GM18502 (cell line): Measurements from ENCODE around the gene FGD1.
A peak's percentile ranks its signal among the peaks of the same experiment; 100 is the strongest.

Experiments
- ATAC-seq: cut with Tn5 transposase; IDR thresholded peaks from one replicate; pipeline ENCODE4 v1.9.1; 2021; ENCODE audit warnings: mild to moderate bottlenecking; ENCODE audit not compliant: unreplicated experiment, poor library complexity

Gene FGD1

DNA sequence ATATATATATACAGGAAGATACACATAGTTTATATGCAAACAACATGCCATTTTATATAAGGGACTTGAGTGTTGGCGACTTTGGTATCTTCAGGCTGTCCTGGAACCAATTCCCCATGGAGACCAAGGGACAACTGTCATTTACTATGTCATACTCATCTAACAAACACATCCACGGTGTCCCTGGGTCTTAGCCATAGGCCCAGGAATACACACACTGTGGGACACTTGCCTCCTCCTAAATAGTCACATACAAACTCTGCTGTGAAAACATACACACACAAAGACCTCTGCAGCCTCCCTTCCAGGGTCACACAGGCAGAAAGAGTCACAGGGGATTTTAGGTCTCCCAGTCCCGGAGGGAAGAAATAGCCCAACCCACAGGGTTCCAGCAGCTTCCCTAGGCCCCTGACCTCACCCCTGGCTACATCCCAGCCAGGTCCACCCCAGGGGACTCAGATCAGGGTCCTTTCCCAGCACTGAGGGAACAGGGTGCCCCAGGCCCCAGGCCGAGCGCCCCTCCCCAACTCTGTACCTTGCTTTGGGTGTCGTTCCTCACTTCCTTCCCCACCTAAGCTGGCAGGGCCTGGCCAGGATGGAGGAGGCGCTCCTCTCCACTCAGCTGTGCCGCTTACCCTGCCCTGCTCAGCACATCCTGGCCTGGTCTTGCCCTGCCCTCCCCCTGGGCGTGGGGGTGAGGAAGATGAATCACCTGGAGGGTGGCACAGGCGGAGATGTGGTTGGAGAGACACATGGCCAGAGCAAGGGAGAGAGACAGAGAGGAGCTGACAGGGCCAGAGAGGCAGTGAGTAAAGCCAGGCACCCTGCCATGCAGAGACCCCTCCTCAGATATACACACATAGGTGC is 21.8 kb downstream of the FGD1 start:
- ATAC-seq: no peak

DNA sequence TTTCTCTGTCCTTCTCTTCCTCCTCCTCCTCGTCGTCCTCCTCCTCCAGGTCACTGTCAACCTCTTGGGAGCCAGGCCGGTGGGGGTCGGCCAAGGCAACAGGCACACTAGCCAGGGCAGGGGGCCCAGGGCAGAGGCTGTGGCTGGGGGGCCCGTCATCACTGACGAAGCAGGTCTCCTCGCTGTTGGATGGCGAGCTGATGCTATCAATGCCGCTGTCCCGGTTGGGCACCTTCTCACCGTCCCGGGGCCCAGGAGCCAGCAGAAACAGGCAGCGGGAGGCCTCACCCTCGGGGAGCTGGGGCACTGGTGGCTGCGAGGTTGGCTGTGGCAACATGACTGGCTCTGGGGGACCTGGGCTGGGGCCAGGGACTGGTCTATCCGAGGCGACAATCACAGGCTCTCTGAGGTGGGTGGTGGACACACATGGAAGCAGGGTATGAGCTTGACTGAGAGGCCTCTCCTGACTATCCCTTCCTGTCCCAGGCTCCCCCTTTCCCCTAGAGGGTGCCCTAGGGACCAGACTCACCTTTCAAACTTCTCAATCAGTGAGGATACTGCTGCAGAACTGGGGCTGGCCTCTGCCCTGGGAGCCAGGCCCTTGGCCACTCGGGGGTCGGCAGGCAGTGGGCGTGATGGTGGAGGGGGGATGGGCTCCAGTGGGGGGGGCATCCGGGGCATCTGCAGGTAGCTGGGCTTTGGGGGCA is 25.8 kb downstream of the FGD1 start:
- ATAC-seq: no peak

DNA sequence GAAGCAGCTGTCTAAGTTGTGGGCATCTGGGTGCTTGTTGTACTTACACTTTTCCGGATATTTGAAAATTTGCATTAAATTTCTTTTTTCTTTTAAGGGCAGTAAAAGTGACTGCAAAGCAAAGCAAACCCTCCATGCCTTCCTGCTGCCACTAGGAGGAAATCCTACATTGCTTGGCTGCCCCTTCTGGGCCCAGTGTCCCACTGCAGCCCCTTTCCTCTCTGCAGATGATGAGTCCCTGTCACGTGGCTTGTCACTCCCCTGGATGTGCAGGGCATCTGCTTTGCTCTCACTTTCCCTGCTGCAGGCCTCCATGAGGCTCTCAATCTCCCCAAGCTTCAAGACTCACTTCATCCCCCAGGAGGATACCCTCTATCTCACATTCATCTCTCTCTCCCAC is 43.1 kb downstream of the FGD1 start:
- ATAC-seq: no peak

DNA sequence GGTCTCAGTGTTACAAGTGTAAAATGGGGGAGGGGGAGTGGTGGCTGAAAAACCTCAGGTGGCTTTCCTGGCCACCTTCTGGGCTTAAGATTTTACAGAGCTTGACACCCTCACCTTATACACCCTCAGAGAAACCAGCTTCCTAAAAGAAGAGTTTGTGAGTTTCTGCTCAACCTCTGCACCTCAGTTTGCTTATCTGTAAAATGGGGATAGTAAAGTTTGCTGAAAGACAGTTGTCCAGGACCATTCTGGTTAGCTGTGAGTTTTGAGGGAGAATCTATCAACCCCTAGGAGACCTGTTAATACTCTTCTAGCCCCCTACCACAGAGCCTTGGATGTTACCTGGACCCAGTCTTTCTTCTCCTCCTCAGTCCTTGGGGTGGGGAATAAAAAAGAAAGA is 46.1 kb downstream of the FGD1 start:
- no peak for ATAC-seq

DNA sequence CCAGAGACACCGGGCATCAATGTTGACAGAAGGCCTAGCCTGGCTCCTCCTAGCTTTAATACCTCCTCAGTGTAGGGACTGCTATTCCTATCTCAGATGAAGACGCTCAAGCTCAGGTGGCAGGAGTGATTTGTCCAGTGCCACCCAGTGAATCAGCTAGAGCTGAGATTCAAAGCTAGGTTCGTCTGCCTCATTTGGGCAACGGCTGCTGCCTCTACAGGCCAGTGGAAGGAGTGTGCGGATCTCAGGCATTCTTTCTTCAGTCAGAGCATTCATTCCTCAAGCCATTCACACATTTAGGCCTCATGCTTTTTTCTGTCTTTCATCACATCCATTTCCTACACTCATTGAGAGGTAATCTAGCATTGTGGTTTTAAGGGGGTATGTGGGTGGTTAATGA is 48.6 kb downstream of the FGD1 start:
- no peak for ATAC-seq

DNA sequence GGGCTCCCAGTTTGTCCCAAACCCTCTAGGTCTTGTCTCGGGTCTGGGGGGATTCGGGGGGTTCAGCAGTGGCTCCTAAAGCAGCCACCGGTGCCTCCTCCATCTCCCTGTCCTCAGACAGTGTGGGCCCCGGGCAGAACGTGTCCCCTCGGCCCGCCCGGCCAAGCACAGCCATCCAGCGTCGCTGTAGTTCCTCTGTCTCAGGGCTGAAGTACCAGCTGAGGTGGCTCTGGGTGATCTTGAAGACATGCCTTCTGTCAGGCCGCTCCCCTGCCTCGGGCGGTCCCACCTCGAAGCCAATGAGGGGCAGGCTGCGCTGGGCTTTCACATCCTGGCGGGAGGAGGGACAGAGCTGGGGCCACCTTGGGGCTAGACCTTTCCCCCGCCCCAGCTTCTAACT is 50.0 kb downstream of the FGD1 start:
- no peak for ATAC-seq

DNA sequence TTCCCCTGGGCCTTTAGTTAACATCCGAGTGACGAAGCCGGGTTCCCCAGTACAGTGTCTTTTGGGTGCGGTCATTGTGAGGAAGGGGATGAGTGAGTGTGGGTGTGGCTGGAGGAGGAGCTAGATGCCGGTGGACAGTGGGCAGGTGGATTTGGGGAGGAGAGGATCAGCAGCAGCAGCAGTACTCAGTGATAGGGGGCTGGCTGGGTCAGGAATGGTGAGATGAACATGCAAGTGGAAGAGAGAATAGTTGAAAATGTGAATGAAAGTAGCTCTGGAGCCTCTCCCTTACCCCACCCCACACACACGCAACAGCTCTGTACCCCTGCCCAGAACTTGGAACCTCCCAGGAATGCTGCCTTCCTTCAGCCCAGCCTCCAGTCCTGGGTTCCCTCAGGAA is 51.3 kb downstream of the FGD1 start:
- no peak for ATAC-seq

DNA sequence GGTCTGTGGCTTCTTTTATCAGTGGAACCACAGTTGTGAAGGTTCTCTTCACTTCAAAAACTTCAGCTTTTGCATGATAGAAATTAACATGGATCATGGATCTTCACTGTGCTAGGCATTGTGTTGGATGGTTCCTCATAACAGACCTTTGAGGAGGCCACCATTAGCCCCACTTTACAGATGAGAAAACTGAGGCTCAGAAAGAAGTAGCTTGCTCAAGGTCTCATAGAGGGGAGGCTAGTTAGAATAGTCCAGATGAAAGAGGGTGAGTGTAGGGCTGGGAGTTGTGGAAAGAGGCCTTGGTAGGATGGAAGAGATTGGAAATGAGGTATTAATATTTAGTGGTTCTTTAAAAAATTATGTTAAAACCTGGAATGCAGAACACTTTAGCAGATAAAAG is 53.2 kb downstream of the FGD1 start:
- ATAC-seq: no peak

DNA sequence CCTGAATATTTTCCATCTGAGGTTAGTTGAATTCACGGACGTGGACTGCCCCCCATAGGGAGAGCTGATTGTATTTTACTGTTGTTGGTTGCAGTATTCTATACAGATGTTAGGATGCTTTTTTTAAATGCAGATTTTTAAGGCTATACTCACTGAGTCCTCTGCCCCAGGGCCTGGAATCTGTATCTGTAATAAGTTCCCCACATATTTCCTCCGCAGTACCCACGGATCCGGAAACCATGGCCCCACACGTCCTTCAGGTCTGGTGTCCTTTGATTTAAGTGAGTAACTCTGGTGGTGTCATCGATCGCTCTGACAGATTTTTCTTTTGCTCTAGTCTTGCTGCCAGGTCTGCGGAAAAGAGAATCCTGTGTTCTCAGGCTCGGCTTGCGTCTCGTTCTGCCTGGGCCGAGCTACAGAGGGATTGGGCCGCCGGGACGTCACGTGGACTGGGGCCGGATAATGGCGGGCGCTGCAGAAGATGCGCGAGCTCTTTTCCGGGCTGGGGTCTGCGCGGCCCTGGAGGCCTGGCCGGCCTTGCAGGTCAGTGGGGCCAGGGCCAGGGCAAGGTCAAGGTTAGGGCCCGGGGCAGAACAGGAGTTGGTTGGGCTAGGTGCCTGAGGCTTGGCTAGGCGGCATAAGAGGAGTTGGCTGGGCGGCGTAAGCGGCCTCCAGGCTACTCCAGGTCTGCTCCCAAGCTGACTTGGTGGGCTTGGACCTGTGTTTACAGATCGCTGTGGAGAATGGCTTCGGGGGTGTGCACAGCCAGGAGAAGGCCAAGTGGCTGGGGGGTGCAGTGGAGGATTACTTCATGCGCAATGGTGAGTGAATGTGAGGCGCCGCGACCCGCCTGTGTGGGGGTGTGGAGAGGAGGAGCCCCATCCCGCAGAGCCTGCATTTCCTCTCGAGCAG is 55.8 kb downstream of the FGD1 start, which contains the start of gene TSR2:
Gene TSR2, plus strand, starts transcription at position 445 of the 912 bp plus-strand sequence. Its CDS starts 18 bp downstream, at position 463.
- peak; percentile 99 for ATAC-seq

DNA sequence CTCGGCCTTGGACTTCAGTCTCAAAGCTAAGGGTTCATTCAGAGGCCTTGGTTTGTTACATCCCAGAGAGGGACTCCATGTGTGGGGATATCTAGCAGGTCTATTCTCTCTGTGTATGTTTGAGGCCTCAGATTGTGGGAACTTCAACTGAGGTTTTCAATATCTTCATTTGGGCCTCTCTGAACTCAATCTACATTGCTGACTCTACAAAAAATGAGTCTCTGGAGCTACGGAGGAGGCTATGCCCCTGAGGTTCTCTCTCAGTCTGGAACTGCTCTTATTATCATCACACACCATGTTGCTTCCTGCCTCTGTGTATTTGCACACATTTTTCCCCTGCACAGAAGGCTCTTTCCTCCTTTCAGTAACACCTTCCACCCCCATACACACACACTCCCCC is 60.9 kb downstream of the FGD1 start:
- ATAC-seq: no peak

DNA sequence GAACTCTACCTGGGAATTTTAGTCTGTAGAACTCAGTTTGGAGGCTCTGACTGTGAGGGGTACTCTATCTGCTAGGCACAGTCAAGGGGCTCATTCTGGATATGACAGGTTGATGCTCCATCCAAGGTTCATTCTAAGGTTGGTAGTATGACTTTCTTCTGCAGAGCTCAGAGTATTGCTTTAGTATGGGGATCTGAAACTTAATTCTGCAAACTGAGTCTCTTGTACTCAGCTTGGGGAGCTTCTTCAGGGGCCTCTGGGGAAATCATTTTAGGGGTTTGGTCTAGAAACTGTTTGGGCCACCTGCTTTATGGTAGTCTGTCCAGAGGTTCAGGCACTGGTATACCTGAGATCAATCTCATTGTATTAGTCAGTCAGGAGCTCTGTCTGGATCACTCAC is 65.5 kb downstream of the FGD1 start:
- ATAC-seq: no peak

DNA sequence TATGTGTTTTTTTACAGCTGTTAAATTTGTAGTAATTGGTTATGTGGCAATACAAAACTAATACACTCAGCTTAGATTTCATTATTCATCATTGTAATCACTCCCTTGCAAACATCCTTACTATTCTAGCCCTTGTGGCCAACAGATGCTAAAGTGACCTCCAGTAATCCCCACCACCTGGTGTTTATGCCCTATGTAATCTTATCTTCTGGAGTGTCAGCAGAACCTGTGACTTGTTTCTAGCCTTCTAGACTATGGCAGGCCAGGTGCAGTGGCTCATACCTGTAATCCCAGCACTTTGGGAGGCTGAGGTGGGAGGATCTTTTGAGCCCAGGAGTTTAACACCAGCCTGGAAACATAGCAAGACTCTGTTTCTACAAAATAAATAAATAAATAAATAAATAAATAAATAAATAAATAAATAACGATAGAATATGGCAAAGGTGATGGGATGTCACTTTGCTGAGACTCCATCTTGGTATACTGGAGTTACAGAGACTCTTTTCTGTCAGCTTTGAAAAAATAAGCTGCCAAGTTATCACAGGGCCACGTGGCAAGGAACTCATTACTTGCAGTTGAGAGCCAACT is 68.1 kb downstream of the FGD1 start:
- ATAC-seq: no peak

DNA sequence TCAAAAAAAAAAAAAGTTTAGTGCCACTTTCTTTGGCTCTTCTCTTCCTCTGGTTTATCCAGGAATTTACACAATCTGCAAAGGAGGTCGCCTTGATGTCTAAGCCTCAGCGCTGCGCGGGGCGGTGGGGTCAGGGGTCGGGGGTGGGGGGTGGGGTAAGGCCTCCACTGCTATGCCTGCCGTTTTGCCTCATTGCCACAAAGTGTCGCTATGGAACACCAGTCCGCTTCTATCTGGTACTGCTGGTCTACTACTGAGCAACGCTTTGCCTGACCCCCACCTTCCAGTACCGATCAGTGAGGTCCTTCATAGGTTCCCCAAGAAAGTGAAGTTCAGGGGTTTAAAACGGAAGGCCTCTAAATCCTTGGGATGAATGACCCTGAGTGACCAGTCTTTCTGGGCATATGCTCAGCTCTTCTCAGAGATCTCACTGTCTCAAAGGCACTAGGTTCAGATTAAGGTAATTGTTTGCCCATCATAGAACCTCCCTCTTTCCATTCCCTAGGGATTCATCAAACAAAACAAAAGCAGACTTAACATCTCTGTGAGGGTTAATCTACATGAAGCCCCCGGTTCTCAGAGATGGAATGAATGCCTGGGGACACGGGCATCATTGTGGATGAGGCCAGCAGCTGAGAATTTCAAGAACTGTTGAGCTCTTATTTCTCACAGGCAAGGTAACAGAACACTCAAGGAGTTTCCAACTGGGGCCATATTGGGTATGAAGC is 72.7 kb downstream of the FGD1 start:
- no peak for ATAC-seq

DNA sequence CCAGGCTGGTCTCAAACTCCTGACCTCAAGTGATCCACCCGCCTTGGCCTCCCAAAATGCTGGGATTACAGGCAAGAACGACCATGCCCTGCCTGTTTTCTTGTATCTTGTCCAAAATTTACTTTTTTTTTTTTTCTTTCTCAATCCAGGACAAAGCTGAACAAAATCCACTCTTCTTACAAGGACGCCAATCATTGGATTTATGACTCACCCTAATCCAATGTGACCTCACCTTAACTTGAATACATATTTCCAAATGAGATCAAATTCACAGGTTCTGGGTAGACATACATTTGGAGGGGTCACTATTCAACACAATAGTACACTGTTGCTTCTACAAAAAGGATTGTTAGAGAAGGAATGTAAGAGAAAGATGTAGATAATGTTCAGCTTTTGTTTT is 73.9 kb downstream of the FGD1 start:
- no peak for ATAC-seq

DNA sequence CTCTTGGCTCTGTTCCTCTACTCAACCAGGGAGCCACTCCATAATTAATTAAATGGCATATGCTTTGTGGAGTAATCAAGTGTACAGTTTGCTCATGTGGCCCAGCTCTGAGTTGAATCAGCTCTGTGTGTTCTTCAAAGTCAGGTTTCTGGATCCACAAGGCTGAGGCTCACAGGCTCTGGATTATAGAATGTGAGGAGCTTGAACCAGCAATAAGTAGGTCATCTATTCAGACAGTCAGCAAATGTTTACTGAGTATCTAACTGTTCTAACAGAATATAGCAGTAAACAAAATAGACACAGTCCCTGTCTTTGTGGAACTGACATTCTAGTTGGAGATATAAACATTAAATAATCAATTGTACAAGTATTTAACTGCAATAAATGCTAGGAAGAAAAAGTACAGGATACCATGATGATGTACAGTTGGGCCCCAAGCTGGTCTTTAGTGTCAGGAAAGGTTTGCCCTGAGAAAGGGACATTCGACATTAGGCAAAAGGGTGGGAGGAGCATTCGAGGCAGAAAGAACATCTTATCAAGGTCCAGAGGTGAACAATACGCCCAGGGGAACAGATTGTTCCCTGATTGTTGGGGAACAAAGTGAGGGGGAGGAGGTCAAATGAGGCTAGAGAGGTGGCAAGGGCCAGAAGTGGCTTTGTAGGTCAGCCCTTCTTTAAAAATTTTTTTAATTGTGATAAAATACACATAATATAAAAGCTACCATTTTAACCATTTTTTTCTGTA is 76.3 kb downstream of the FGD1 start:
- no peak for ATAC-seq

DNA sequence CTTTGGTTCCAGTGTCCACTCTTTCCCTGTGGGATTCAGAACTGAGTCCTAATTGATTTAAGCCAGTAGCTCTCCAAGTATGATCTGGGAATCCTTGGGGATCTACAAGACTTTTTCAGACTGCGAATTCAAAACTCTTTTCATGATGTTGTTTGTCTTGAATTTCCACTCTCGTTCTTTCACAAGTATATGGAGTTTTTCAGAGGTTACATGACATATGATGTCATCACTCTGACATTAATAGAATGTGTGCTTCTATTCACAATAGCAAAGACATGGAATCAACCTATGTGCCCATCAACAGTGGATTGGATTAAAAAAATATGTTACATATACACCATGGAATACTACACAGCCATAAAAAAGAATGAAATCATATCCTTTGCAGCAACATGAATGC is 79.1 kb downstream of the FGD1 start:
- ATAC-seq: no peak

DNA sequence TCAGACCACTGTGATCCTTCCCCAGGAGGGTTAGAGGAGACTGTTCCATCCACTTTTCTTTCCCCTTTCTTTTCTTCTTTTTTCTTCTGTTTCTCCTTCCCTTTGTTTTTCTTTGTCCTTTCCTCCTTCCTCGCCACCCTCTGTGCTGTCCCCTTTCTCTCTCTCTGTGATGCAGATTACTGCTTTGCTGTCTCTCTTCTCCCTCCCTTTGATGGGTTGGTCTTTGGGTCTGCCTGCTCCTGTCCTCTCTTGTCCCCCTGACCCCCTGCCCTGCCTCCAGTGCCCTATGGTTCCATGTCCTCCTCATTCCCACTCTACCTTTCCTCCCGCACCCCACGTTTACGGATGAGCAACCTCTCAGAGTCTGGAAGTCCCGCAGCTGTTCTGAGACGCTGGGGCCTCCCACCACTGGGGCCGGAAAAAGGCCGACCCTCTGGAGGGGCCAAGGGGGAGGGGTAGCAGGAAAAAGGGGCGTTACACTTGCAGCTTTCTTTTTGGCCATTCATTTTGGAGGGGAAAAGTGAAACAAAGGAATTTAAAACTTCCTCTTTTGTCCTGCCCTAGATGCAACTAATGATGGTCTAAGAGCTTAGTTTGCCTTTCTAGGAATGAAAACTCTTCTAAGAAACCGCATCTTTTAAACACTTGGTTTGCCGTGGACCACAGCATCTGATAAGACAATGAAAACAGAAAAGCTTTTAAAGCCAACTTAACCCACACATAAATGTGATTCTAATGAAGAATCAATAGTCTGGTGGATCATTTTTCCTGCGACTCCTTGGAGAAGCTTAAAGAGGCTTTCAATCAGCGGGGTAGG is 80.3 kb downstream of the FGD1 start:
- no peak for ATAC-seq

DNA sequence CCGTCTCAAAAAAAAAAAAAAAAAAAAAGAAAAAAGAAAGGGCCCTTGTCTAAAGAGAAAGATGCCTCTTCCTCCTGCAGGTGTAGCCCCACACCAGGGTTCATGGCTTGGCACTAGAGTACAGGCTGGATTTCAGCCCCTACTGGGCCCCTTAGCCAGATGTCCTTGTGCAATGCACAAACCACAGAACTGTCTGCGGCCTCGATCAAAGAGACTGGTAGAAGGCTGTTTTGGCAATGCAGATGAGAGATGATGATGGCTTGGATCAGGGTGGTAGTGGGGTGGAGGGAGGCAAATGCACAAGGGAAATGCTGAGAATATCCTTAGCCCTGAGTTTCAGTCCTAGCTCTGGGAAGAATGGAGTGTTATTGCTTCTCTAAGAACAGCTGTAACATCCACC is 82.3 kb downstream of the FGD1 start:
- ATAC-seq: no peak
